Measurements from ENCODE around the gene DDX4. TPM values are rescaled to one million over a fixed set of nuclear protein-coding genes. Genes with fewer than 3 reads are reported as not detected.

The DDX4 gene
- total RNA-seq, 6 donors from 2014 or later, result not detected

DNA sequence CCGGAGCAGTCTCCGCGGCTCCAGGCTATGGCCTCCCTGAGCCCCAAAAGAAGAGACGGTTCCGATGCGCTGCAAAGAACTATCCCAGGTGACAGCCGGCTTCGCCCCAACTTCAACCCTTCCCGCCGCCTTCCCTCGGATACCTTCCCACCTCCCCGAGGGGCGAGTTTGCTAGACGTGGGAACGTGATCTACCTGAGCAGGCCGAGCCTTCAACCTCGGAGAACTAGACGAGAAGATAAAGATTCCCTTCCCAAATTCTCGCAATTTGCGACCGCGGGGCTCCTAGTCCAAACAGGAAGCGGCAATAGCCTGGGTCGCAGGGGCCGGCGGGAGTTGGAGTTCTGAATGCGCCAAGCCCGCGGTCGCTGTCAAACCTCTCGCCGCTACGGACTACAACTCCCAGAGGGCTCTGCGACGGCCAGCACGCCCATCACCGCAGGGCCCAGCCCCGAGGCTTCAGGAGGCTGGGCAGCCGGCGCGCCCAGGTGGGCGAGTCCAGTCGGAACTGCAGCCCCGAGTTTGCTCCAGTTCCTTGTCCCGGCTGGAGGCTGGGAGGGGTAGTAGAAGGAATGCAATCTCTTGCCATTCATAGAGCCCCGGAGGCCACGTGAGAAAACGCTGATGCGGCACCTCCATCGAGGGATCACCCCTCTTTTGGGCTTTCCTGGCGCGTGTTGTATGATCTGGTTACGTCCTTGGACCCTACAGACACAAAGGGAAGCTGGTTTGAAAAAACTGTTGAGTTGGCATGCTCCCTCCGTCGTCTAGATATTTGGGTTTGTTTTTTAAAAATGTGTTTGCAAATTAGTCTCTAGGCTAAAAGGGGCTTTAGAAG, 25.6 kb upstream of the DDX4 start, which contains the start of gene SLC38A9:
Gene SLC38A9, minus strand, starts transcription at position 302 of the 837 bp plus-strand sequence. CDS start 14,366 bp downstream, outside the sequence.
- DNase-seq (peak; percentile 97), ATAC-seq (ENCODE audit: low FRiP score in 2 of 2) (peak; percentile 100)
- H3K27me3 ChIP-seq, result no peaks in the 10 kb centered on the region
- no peaks in the 10 kb centered on the region for H3K36me3 ChIP-seq
- 0 to 2% methylated on average over 14 to 40 of the region's 55 CpGs for WGBS, 2 donors
- TF ChIP-seq, protein P1, sequence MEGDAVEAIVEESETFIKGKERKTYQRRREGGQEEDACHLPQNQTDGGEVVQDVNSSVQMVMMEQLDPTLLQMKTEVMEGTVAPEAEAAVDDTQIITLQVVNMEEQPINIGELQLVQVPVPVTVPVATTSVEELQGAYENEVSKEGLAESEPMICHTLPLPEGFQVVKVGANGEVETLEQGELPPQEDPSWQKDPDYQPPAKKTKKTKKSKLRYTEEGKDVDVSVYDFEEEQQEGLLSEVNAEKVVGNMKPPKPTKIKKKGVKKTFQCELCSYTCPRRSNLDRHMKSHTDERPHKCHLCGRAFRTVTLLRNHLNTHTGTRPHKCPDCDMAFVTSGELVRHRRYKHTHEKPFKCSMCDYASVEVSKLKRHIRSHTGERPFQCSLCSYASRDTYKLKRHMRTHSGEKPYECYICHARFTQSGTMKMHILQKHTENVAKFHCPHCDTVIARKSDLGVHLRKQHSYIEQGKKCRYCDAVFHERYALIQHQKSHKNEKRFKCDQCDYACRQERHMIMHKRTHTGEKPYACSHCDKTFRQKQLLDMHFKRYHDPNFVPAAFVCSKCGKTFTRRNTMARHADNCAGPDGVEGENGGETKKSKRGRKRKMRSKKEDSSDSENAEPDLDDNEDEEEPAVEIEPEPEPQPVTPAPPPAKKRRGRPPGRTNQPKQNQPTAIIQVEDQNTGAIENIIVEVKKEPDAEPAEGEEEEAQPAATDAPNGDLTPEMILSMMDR (IDR thresholded peaks at IDR 0.05), result peak in 1 of 6 experiments; percentile 10
- TF ChIP-seq POLR2A (IDR thresholded peaks at IDR 0.05) (peak in 1 of 4 donors; percentile 81), POLR2AphosphoS5 (IDR thresholded peaks at IDR 0.05) (peak in 1 of 2 donors; percentile 57), EP300 (IDR thresholded peaks at IDR 0.05) (no peak)
- H3K27ac ChIP-seq, result peak within 1 kb of the TSS; percentile 45 to 86 (median 76)
- H3K4me3 ChIP-seq, result peak within 1 kb of the TSS; percentile 69 to 95 (median 90)
- H3K4me1 ChIP-seq, result peaks cover 5 to 22% (median 10%) of the 10 kb centered on the region in 4 donors
- no peaks in the 10 kb centered on the region for H3K9me3 ChIP-seq

DNA sequence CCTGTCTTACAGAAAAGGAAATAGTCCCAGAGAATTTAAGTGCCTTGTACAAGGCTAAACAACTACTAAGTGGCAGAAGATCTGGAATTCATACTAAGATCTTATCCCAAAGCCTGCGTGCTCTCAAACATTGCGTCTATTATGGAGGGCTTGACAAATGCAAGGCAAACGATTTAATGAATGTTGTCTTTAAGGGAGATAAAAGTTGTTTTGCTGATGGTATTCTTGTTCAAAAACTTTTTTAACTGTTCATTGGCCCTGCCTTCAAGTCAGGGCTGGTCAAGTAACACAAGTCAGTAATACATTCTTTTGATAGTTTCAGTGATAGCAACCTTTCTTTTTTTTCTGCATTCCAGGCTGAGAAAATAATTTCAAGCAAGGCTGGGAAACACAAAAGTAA, 24.0 kb upstream of the DDX4 start:
- Histone ChIP-seq H3K9me3 (no peaks in the 10 kb centered on the region), H3K4me3 (no peak overlapping the region), H3K36me3 (no peaks in the 10 kb centered on the region), H3K4me1 (peaks cover 5 to 22% (median 10%) of the 10 kb centered on the region in 4 donors), H3K27ac (no peak overlapping the region), H3K27me3 (no peaks in the 10 kb centered on the region)
- 67 to 74% methylated on average over 3 of the region's 3 CpGs for WGBS, 2 donors
- DNase-seq (no peak), ATAC-seq (ENCODE audit: low FRiP score in 2 of 2) (no peak)
- TF ChIP-seq POLR2A (IDR thresholded peaks at IDR 0.05) (no peak), EP300 (IDR thresholded peaks at IDR 0.05) (no peak), POLR2AphosphoS5 (IDR thresholded peaks at IDR 0.05) (no peak)
- TF ChIP-seq, protein P1 (IDR thresholded peaks at IDR 0.05), result no peak

DNA sequence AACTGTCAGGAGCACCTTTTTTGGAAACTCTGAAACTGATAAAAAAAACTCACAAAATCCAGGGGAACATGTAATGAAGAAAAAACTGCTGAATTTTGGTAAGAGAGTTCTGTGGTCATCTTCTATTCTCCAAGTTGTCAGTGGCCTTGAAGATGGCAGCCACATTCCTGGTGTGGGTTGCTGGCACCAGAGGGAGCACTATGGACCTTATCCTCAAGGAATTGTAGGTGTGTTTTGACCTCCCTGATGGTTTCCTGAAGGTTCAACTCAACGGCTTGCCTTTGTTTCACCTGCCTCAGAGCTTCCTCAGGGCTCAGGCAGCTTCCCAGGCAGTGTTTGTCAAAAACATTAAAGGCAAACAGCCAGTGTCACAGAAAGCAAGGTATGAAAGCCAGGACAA, 23.5 kb upstream of the DDX4 start:
- 39 to 46% methylated on average over 1 of the region's 1 CpG for WGBS, 2 donors
- H3K27me3 ChIP-seq, result no peaks in the 10 kb centered on the region
- DNase-seq (no peak), ATAC-seq (ENCODE audit: low FRiP score in 2 of 2) (no peak)
- no peaks in the 10 kb centered on the region for H3K9me3 ChIP-seq
- H3K4me1 ChIP-seq, result peaks cover 5 to 22% (median 10%) of the 10 kb centered on the region in 4 donors
- TF ChIP-seq POLR2A (IDR thresholded peaks at IDR 0.05) (no peak), POLR2AphosphoS5 (IDR thresholded peaks at IDR 0.05) (no peak), EP300 (IDR thresholded peaks at IDR 0.05) (no peak)
- TF ChIP-seq, protein P1 (IDR thresholded peaks at IDR 0.05), result no peak
- H3K4me3 ChIP-seq, result no peak overlapping the region
- no peaks in the 10 kb centered on the region for H3K36me3 ChIP-seq
- no peak overlapping the region for H3K27ac ChIP-seq

DNA sequence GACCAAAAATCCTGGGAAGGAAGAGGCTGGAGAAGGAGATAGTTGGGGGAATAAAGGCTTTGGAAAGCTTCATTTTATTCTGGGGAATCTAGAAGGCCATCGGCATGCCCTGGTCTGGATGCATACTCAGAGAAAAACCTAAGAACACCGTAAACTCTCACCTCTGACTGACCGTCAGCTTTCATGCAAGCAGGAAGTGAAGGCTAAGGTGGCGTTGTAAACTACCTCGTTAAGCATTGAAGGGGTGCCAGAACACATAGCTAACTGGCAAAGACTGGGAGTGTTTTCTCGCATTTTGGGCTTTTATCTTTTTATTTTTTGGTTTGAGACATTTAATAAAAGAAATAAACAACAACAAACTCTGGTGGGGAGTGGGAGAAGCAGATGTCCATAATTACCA, 23.1 kb upstream of the DDX4 start:
- no peak for TF ChIP-seq EP300 (IDR thresholded peaks at IDR 0.05)
- TF ChIP-seq POLR2A (IDR thresholded peaks at IDR 0.05), result no peak
- TF ChIP-seq, protein P1 (IDR thresholded peaks at IDR 0.05), result no peak
- TF ChIP-seq POLR2AphosphoS5 (IDR thresholded peaks at IDR 0.05), result no peak
- WGBS, 2 donors, result 74 to 78% methylated on average over 6 of the region's 6 CpGs
- Histone ChIP-seq H3K9me3 (no peaks in the 10 kb centered on the region), H3K36me3 (no peaks in the 10 kb centered on the region), H3K4me3 (no peak overlapping the region), H3K4me1 (peaks cover 5 to 22% (median 10%) of the 10 kb centered on the region in 4 donors), H3K27ac (no peak overlapping the region), H3K27me3 (no peaks in the 10 kb centered on the region)
- no peak for ATAC-seq (ENCODE audit: low FRiP score in 2 of 2)
- no peak for DNase-seq

All from upper lobe of left lung (tissue), 6 donors.